IMR-90 (cell line): ENCODE data around the gene R3HDM2. TPM values are rescaled to one million over a fixed set of nuclear protein-coding genes. Genes with fewer than 3 reads are reported as not detected.

Experiments used
- ATAC-seq: fragments of 200-7000 bp; cut with Tn5 transposase; 2 replicates; pipeline ENCODE4 v1.9.1; 2020; ENCODE audit warnings: low read depth, mild to moderate bottlenecking, moderate library complexity
- BruUV-seq: library from RNA; stranded (reverse); fragments of 400-500 nt; replicated peaks from 2 replicates; lab custom pipeline; 2021; lab: Mats Ljungman, UMichigan
- CTCF ChIA-PET: fragments of 300-600 bp; formaldehyde crosslinking; extraction: SDS; loops from one replicate; lab custom pipeline; 2021; ENCODE audit warnings: antibody characterized with exemption; lab: Yijun Ruan, JAX
- POLR2A ChIA-PET: fragments of 300-600 bp; sonication (Branson Sonifier 250); formaldehyde crosslinking; loops from one replicate; lab custom pipeline; 2022; ENCODE audit warnings: antibody characterized with exemption; ENCODE audit not compliant: unreplicated experiment; lab: Charles Lee
- DNase-seq: peaks from one replicate; pipeline ENCODE4 v3.0.0; 2013
- H2AFZ ChIP-seq: replicated peaks from 2 replicates; pipeline ENCODE3; 2013; ENCODE audit warnings: low read length, mild to moderate bottlenecking; ENCODE audit not compliant: poor library complexity
- H2AK5ac ChIP-seq: 2 replicates; pipeline ENCODE4 v1.6.1; 2013; ENCODE audit warnings: low read depth, low read length, inconsistent platforms
- H2AK9ac ChIP-seq: replicated peaks from 2 replicates; pipeline ENCODE3; 2013; ENCODE audit warnings: mild to moderate bottlenecking, low read depth, low read length, moderate library complexity; ENCODE audit not compliant: poor library complexity
- H2BK120ac ChIP-seq: 2 replicates; pipeline ENCODE4 v1.6.1; 2013; ENCODE audit warnings: low read depth, low read length, inconsistent platforms
- H2BK15ac ChIP-seq: 3 replicates; pipeline ENCODE4 v1.6.1; 2013; ENCODE audit warnings: low read depth, low read length, inconsistent platforms
- H2BK20ac ChIP-seq: 2 replicates; pipeline ENCODE4 v1.6.1; 2013; ENCODE audit warnings: low read depth, mild to moderate bottlenecking, inconsistent platforms, low read length, moderate library complexity
- H2BK5ac ChIP-seq: 2 replicates; pipeline ENCODE4 v1.6.1; 2013; ENCODE audit warnings: mild to moderate bottlenecking, low read depth, low read length, inconsistent platforms; ENCODE audit not compliant: poor library complexity, severe bottlenecking
- H3K14ac ChIP-seq: replicated peaks from 2 replicates; pipeline ENCODE4 v1.6.1; 2013; ENCODE audit warnings: low read depth, low read length, inconsistent platforms
- H3K18ac ChIP-seq: 2 replicates; pipeline ENCODE4 v1.6.1; 2013; ENCODE audit warnings: low read depth, low read length, control low read depth
- H3K23ac ChIP-seq: 2 replicates; pipeline ENCODE4 v1.6.1; 2013; ENCODE audit warnings: low read depth, low read length, inconsistent platforms
- H3K27ac ChIP-seq: 2 replicates; pipeline ENCODE4 v1.5.1; 2013; ENCODE audit warnings: mild to moderate bottlenecking, control low read depth, low read length; ENCODE audit not compliant: insufficient read depth
- H3K27me3 ChIP-seq: 2 replicates; pipeline ENCODE4 v1.6.1; 2013; ENCODE audit warnings: low read length; ENCODE audit not compliant: control insufficient read depth, insufficient read depth
- H3K36me3 ChIP-seq: 2 replicates; pipeline ENCODE4 v1.6.1; 2013; ENCODE audit warnings: low read length, mixed read lengths; ENCODE audit not compliant: control insufficient read depth, insufficient read depth
- H3K4ac ChIP-seq: 2 replicates; pipeline ENCODE4 v1.6.1; 2013; ENCODE audit warnings: low read depth, low read length, inconsistent platforms
- H3K4me1 ChIP-seq: 2 replicates; pipeline ENCODE4 v1.6.1; 2013; ENCODE audit warnings: low read length, mixed read lengths; ENCODE audit not compliant: control insufficient read depth, insufficient read depth
- H3K4me2 ChIP-seq: 2 replicates; pipeline ENCODE4 v1.6.1; 2013; ENCODE audit warnings: low read depth, mild to moderate bottlenecking, control low read depth, low read length, moderate library complexity
- H3K4me3 ChIP-seq: 2 replicates; pipeline ENCODE4 v1.5.1; 2013; ENCODE audit warnings: low read depth, mild to moderate bottlenecking, control low read depth, low read length, moderate library complexity; ENCODE audit not compliant: insufficient read depth
- H3K56ac ChIP-seq: 2 replicates; pipeline ENCODE4 v1.6.1; 2013; ENCODE audit warnings: low read length, inconsistent platforms; ENCODE audit not compliant: insufficient read depth; ENCODE audit errors: extremely low read depth
- H3K79me1 ChIP-seq, 2 experiments: 2 replicates each; pipeline ENCODE4 v1.6.1; 2013; ENCODE audit warnings: low read length in 2 of 2, inconsistent platforms in 1 of 2, low read depth in 1 of 2
- H3K9ac ChIP-seq: 2 replicates; pipeline ENCODE4 v1.6.1; 2013; ENCODE audit warnings: low read depth, low read length, control low read depth
- H3K9me1 ChIP-seq: 2 replicates; pipeline ENCODE4 v1.6.1; 2013; ENCODE audit warnings: low read length, inconsistent platforms; ENCODE audit not compliant: insufficient read depth
- H3K9me3 ChIP-seq: 2 replicates; pipeline ENCODE4 v1.6.1; 2013; ENCODE audit warnings: low read length; ENCODE audit not compliant: control insufficient read depth, insufficient read depth
- H4K20me1 ChIP-seq: 2 replicates; pipeline ENCODE4 v1.6.1; 2013; ENCODE audit warnings: low read length, inconsistent platforms; ENCODE audit not compliant: insufficient read depth
- H4K5ac ChIP-seq: 2 replicates; pipeline ENCODE4 v1.6.1; 2013; ENCODE audit warnings: mild to moderate bottlenecking, low read depth, low read length, control low read depth
- H4K8ac ChIP-seq, 2 experiments: 2 replicates each; pipeline ENCODE4 v1.6.1; 2013; ENCODE audit warnings: low read depth in 2 of 2, low read length in 2 of 2, control low read depth in 1 of 2, inconsistent platforms in 1 of 2
- H4K91ac ChIP-seq: 2 replicates; pipeline ENCODE4 v1.6.1; 2013; ENCODE audit warnings: low read depth, low read length, inconsistent platforms; ENCODE audit not compliant: insufficient read depth
- BHLHE40 ChIP-seq: fragments of 150-350 bp; IDR thresholded peaks from 2 replicates; pipeline ENCODE4 v1.6.1; 2016; ENCODE audit warnings: mild to moderate bottlenecking, low read depth, low read length
- CEBPB ChIP-seq: IDR thresholded peaks from 2 replicates; pipeline ENCODE4 v1.6.1; 2012; ENCODE audit warnings: low read depth, low read length, improper control_type of control experiment
- CHD1 ChIP-seq: IDR thresholded peaks from 2 replicates; pipeline ENCODE4 v1.6.1; 2012; ENCODE audit warnings: low read depth, low read length, improper control_type of control experiment
- CTCF ChIP-seq: conservative IDR thresholded peaks from 2 replicates; pipeline ENCODE4 v1.5.1; 2012; ENCODE audit warnings: mild to moderate bottlenecking, low read depth, low read length, improper control_type of control experiment
- FOS ChIP-seq: fragments of 150-350 bp; IDR thresholded peaks from 2 replicates; pipeline ENCODE4 v1.6.1; 2016; ENCODE audit warnings: low read depth, low read length
- MAFK ChIP-seq: IDR thresholded peaks from 2 replicates; pipeline ENCODE4 v1.6.1; 2012; ENCODE audit warnings: low read depth, low read length, improper control_type of control experiment
- MAZ ChIP-seq: IDR thresholded peaks from 2 replicates; pipeline ENCODE4 v1.6.1; 2012; ENCODE audit warnings: low read depth, mild to moderate bottlenecking, low read length, improper control_type of control experiment, moderate library complexity, borderline replicate concordance
- MXI1 ChIP-seq: IDR thresholded peaks from 2 replicates; pipeline ENCODE4 v1.6.1; 2012; ENCODE audit warnings: low read depth, mild to moderate bottlenecking, low read length, moderate library complexity, borderline replicate concordance
- NFE2L2 ChIP-seq: fragments of 150-350 bp; IDR thresholded peaks from 2 replicates; pipeline ENCODE4 v1.6.1; 2016; ENCODE audit warnings: low read depth, mild to moderate bottlenecking, low read length
- POLR2A ChIP-seq: IDR thresholded peaks from 2 replicates; pipeline ENCODE4 v1.6.1; 2012; ENCODE audit warnings: mild to moderate bottlenecking, low read depth, low read length
- RAD21 ChIP-seq: IDR thresholded peaks from 2 replicates; pipeline ENCODE4 v1.6.1; 2012; ENCODE audit warnings: low read length, improper control_type of control experiment
- RCOR1 ChIP-seq: IDR thresholded peaks from 2 replicates; pipeline ENCODE4 v1.6.1; 2012; ENCODE audit warnings: mild to moderate bottlenecking, low read length, improper control_type of control experiment; ENCODE audit not compliant: insufficient replicate concordance
- RFX5 ChIP-seq: IDR thresholded peaks from 2 replicates; pipeline ENCODE4 v1.8.0; 2012; ENCODE audit warnings: low read depth, mild to moderate bottlenecking, low read length, moderate library complexity
- SMC3 ChIP-seq: fragments of 150-350 bp; IDR thresholded peaks from 2 replicates; pipeline ENCODE4 v1.6.1; 2016; ENCODE audit warnings: low read depth, mild to moderate bottlenecking, antibody characterized with exemption, low read length, moderate library complexity
- USF2 ChIP-seq: fragments of 150-350 bp; IDR thresholded peaks from 2 replicates; pipeline ENCODE4 v1.6.1; 2017; ENCODE audit warnings: mild to moderate bottlenecking, antibody characterized with exemption, low read length, low read depth
- WGBS, 2 experiments: methylation state at CpG; one replicate each; pipeline versions ENCODE4 v1.1.5 to v1.1.7; 2013; ENCODE audit warnings: missing lambda C conversion rate in 2 of 2; ENCODE audit not compliant: insufficient read length in 1 of 2; ENCODE audit errors: extremely low coverage in 2 of 2; 5-methylcytosine and 5-hydroxymethylcytosine counted together
- dilution Hi-C: fragments of 300-500 bp; cut with HindIII; formaldehyde crosslinking; loops from one replicate; pipeline ENCODE4 v1.14.3; 2018; ENCODE audit warnings: low sequenced_read_pairs; ENCODE audit not compliant: unreplicated experiment
- in situ Hi-C: fragments of 300-500 bp; cut with MboI; formaldehyde crosslinking; loops from 3 replicates; pipeline ENCODE4 v1.14.3; 2019; ENCODE audit warnings: low sequenced_read_pairs, inconsistent platforms, mixed read lengths
- intact Hi-C: fragments of 100-400 bp; cut with micrococcal nuclease; formaldehyde crosslinking; loops from 2 replicates; pipeline ENCODE4 v1.10.0; 2022
- polyA plus RNA-seq, 3 experiments: library from polyadenylated mRNA; depleted of rRNA; stranded (reverse); fragments of >200 nt; gene quantifications; 2 replicates each; pipeline ENCODE4 v1.2.3, GENCODE V29; 2012; ENCODE audit warnings: low replicate concordance in 1 of 3
- total RNA-seq: library from RNA; depleted of rRNA; stranded (reverse); fragments of >200 nt; gene quantifications from 2 replicates; pipeline ENCODE4 v1.2.3, GENCODE V29; 2012

R3HDM2 gene
- total and polyA plus RNA-seq, 2 of the 4 experiments (the other 2 are of a cell fraction) = 7.5 to 28.4 TPM

DNA sequence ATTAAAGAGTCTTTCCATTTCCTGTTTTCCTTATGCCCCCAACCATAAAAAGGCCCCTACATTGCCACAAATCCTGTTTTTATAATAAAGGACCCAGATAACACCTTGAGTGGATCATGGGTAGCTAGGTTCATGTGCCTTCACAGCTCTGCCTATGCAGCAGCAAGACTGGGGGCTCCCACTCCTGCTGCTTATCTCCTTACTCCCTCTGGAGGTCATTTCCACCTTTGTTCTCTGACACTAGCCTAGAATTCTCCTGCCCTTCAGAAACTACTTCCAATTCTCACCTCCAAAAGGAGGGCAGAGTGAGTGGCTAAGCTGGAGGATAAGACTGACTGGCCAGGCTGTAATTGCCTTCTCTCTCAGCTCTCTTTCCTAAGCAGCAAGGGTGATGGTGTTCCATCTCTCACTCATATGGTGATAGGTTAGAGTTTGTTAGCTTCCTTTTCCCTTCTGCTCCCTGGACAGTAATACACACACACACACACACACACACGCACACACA is 159.8 kb downstream of the R3HDM2 start:
- Histone ChIP-seq H2AK5ac (no peak overlapping the region), H3K36me3 (peaks cover 23% of the 10 kb centered on the region), H3K4ac (no peak overlapping the region), H3K4me1 (peaks cover 5% of the 10 kb centered on the region; the same call in 1 of the 2 replicates), H3K27me3 (no peaks in the 10 kb centered on the region), H3K27ac (no peak overlapping the region), H3K4me2 (no peak overlapping the region), H2BK20ac (no peak overlapping the region), H3K18ac (no peak overlapping the region), H3K56ac (no peak overlapping the region), H3K79me1 (0 out of 4 replicates have a peak, but pooled peaks cover 0 to 7% of the 10 kb centered on the region in 2 experiments), H3K9me1 (peaks cover 4% of the 10 kb centered on the region; the same call in 1 of the 2 replicates), H4K5ac (no peak overlapping the region), H2AFZ (peak overlapping the region; percentile 17), H4K20me1 (0 out of 2 replicates have a peak, but pooled peaks cover 5% of the 10 kb centered on the region), H2BK15ac (no peak overlapping the region), H2BK5ac (no peak overlapping the region), H4K91ac (no peak overlapping the region), H3K9me3 (no peaks in the 10 kb centered on the region), H3K23ac (no peak overlapping the region), H2BK120ac (no peak overlapping the region), H2AK9ac (no peak overlapping the region), H3K4me3 (no peak overlapping the region), H3K9ac (no peak overlapping the region), H4K8ac (no peak overlapping the region), H3K14ac (no peak overlapping the region)
- no CpG with 5 or more reads among the region's 1 CpG for WGBS, 2 experiments
- intact Hi-C loops = no loop called here
- BruUV-seq = no TSS peak
- ChIA-PET POLR2A (interaction anchor here (0.5 kb wide), 1 partner anchor 184 kb away, joined by 13 read pairs; the partner anchor contains the start of gene INHBE), CTCF (interaction anchor here (0.6 kb wide), 1 partner anchor 436 kb away, joined by 7 read pairs; no protein-coding TSS in a partner anchor)
- DNase-seq (no peak), ATAC-seq (no peak)
- dilution Hi-C loops = no loop called here
- no peak for TF ChIP-seq MAFK
- TF ChIP-seq FOS = no peak
- TF ChIP-seq RCOR1 = no peak
- TF ChIP-seq NFE2L2 = no peak
- no peak for TF ChIP-seq CTCF
- no peak for TF ChIP-seq RAD21
- no peak for TF ChIP-seq MXI1
- no peak for TF ChIP-seq RFX5
- no peak for TF ChIP-seq USF2
- no peak for TF ChIP-seq MAZ
- no peak for TF ChIP-seq SMC3
- no peak for TF ChIP-seq POLR2A
- no peak for TF ChIP-seq CHD1
- no peak for TF ChIP-seq CEBPB
- no peak for TF ChIP-seq BHLHE40
- in situ Hi-C loops = no loop called here
